Panc1 (cell line): ENCODE measurements around the gene GRPEL2.

Experiments used
- CTCF ChIP-seq: fragments of 450-650 bp; IDR thresholded peaks from 2 replicates; pipeline ENCODE4 v1.5.1; 2017; ENCODE audit warnings: mild to moderate bottlenecking
- POLR2AphosphoS5 ChIP-seq: IDR thresholded peaks from 2 replicates; pipeline ENCODE4 v1.6.1; 2012; ENCODE audit warnings: mild to moderate bottlenecking, low read depth, low read length, moderate library complexity
- REST ChIP-seq, 2 experiments: IDR thresholded peaks; 2 replicates each; pipeline ENCODE4 v1.6.1; 2011 to 2012; ENCODE audit warnings: low read depth in 2 of 2, control low read depth in 1 of 2, low read length in 1 of 2, mild to moderate bottlenecking in 1 of 2, moderate library complexity in 1 of 2; ENCODE audit not compliant: insufficient read depth in 1 of 2
- TCF7L2 ChIP-seq: IDR thresholded peaks from 2 replicates; pipeline ENCODE4 v1.6.1; 2011; ENCODE audit warnings: mild to moderate bottlenecking, low read depth, low read length, inconsistent platforms

GRCh38 chr5:149315753-149316152 lies 29.5 kb upstream of the GRPEL2 start:
- TF ChIP-seq CTCF (no peak), TCF7L2 (no peak), POLR2AphosphoS5 (no peak), REST (IDR thresholded peaks at IDR 0.05; ENCODE audit: insufficient read depth in 1 of 2, low read depth in 2 of 2, low read length in 1 of 2) (no peak)
